Measurements from ENCODE around the gene ATP6V1E1.
"Not testable (repeated sequence)": the region's sequence is repeated elsewhere in the genome, so short reads cannot be mapped to it uniquely, and the experiment has no call there.

Gene ATP6V1E1

GRCh38 chr22:17647991-17648390 lies 19.4 kb upstream of the ATP6V1E1 start:
- Histone ChIP-seq H3K27me3 (ENCODE audit: control insufficient read depth, insufficient read depth, low read length) (no peaks in the 10 kb centered on the region), H3K36me3 (ENCODE audit: control insufficient read depth, low read depth, low read length) (no peaks in the 10 kb centered on the region), H3K27ac (ENCODE audit: low read length) (no peak overlapping the region), H3K4me3 (ENCODE audit: low read length) (no peak overlapping the region), H3K9ac (ENCODE audit: low read length) (no peak overlapping the region), H3K9me3 (ENCODE audit: control insufficient read depth, low read depth, low read length) (no peaks in the 10 kb centered on the region), H3K4me1 (ENCODE audit: control insufficient read depth, low read depth, low read length) (no peaks in the 10 kb centered on the region)

GRCh38 chr22:17647452-17647851 lies 18.9 kb upstream of the ATP6V1E1 start:
- Histone ChIP-seq H3K9ac (ENCODE audit: low read length) (no peak overlapping the region), H3K4me3 (ENCODE audit: low read length) (no peak overlapping the region), H3K27ac (ENCODE audit: low read length) (no peak overlapping the region), H3K9me3 (ENCODE audit: control insufficient read depth, low read depth, low read length) (no peaks in the 10 kb centered on the region), H3K27me3 (ENCODE audit: control insufficient read depth, insufficient read depth, low read length) (no peaks in the 10 kb centered on the region), H3K36me3 (ENCODE audit: control insufficient read depth, low read depth, low read length) (no peaks in the 10 kb centered on the region), H3K4me1 (ENCODE audit: control insufficient read depth, low read depth, low read length) (no peaks in the 10 kb centered on the region)

DNA sequence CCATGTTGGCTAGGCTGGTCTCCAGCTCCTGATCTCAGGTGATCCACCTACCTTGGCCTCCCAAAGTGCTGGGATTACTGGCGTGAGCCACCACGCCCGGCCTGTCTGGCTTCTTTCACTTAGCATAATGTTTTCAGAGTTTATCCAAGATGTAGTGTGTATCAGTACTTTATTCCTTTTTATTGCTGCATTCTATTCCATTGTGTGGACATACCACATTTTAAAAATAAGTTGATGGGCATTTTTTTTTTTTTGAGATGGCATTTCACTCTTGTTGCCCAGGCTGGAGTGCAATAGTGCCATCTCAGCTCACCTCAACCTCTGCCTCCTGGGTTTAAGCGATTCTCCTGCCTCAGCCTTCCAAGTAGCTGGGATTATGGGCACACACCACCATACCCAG lies 13.8 kb upstream of the ATP6V1E1 start:
- not testable (repeated sequence) for H3K9ac ChIP-seq (ENCODE audit: low read length); H3K27me3 ChIP-seq (ENCODE audit: control insufficient read depth, insufficient read depth, low read length); H3K9me3 ChIP-seq (ENCODE audit: control insufficient read depth, low read depth, low read length); H3K27ac ChIP-seq (ENCODE audit: low read length); H3K4me1 ChIP-seq (ENCODE audit: control insufficient read depth, low read depth, low read length); H3K4me3 ChIP-seq (ENCODE audit: low read length); H3K36me3 ChIP-seq (ENCODE audit: control insufficient read depth, low read depth, low read length)

DNA sequence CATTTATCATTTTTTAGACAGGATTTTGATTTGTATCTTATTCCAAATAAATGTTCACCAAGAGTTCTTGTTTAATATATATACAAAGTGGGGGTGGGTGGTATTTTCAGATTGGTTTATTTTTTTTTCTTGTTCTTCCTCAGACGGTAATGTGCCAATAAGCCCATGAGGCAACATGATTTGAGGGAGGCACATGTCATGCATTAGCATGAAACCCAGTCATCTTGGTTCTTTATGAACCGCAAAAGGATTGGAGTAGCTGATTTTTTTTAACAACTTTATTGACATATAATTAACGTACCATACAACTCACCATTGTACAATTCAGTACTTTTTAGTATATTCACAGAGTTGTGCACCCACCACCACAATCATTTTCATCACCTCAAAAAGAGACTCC lies 12.7 kb upstream of the ATP6V1E1 start:
- Histone ChIP-seq H3K4me3 (ENCODE audit: low read length) (no peak overlapping the region), H3K9ac (ENCODE audit: low read length) (no peak overlapping the region), H3K27me3 (ENCODE audit: control insufficient read depth, insufficient read depth, low read length) (no peaks in the 10 kb centered on the region), H3K27ac (ENCODE audit: low read length) (no peak overlapping the region), H3K9me3 (ENCODE audit: control insufficient read depth, low read depth, low read length) (no peaks in the 10 kb centered on the region), H3K4me1 (ENCODE audit: control insufficient read depth, low read depth, low read length) (peaks cover 5% of the 10 kb centered on the region), H3K36me3 (ENCODE audit: control insufficient read depth, low read depth, low read length) (no peaks in the 10 kb centered on the region)

DNA sequence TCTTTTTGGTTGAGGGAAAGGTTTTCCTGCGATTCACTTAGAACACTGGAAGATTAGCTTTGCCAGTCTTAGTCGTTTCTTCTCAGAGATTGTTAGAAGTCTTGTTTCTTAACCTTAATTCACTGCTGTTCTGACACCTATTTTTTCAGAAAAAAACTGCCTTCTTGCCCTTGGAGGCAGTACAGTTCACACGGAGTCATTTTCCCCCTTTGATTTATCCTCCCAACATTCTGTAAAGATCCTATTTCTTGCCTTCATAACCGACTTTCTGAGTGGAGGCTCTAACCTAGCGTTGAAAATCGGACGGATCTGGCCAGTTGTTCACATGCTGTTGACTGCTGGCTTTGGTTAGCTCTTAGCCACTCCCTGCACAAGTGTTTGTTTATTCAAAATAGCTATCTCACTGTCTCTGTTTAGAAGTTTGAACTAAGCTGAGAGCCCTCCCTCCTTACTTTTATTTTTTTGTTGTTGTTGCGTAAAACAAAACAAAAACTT lies 10.7 kb upstream of the ATP6V1E1 start:
- Histone ChIP-seq H3K9ac (ENCODE audit: low read length) (peak overlapping the region; percentile 95), H3K9me3 (ENCODE audit: control insufficient read depth, low read depth, low read length) (no peaks in the 10 kb centered on the region), H3K36me3 (ENCODE audit: control insufficient read depth, low read depth, low read length) (no peaks in the 10 kb centered on the region), H3K4me1 (ENCODE audit: control insufficient read depth, low read depth, low read length) (peaks cover 5% of the 10 kb centered on the region), H3K27ac (ENCODE audit: low read length) (peak overlapping the region; percentile 88), H3K4me3 (ENCODE audit: low read length) (peak overlapping the region; percentile 96), H3K27me3 (ENCODE audit: control insufficient read depth, insufficient read depth, low read length) (no peaks in the 10 kb centered on the region)

GRCh38 chr22:17638432-17639246 lies 10.1 kb upstream of the ATP6V1E1 start, which contains the start of gene BCL2L13:
BCL2L13 (plus strand) TSS chr22:17638757; CDS start chr22:17655712, 16,955 bp downstream.
- Histone ChIP-seq H3K9me3 (ENCODE audit: control insufficient read depth, low read depth, low read length) (no peaks in the 10 kb centered on the region), H3K4me1 (ENCODE audit: control insufficient read depth, low read depth, low read length) (peaks cover 5% of the 10 kb centered on the region), H3K27me3 (ENCODE audit: control insufficient read depth, insufficient read depth, low read length) (no peaks in the 10 kb centered on the region), H3K9ac (ENCODE audit: low read length) (peak within 1 kb of the TSS; percentile 95), H3K4me3 (ENCODE audit: low read length) (peak within 1 kb of the TSS; percentile 96), H3K36me3 (ENCODE audit: control insufficient read depth, low read depth, low read length) (no peaks in the 10 kb centered on the region), H3K27ac (ENCODE audit: low read length) (peak within 1 kb of the TSS; percentile 88)

DNA sequence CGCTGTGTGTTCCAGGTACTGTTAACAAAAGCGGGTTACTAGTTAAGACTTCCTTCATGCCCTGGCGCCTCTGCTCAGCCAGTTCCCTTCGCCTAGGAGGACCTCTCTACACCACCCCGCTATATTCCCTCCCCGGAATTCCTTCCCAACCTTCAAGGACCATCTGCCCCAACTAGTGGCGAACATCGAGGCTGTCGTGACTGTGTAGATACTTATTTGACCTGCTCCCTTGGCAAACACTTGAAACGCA lies 9.6 kb upstream of the ATP6V1E1 start:
- peaks cover 5% of the 10 kb centered on the region for H3K4me1 ChIP-seq (ENCODE audit: control insufficient read depth, low read depth, low read length)
- no peaks in the 10 kb centered on the region for H3K36me3 ChIP-seq (ENCODE audit: control insufficient read depth, low read depth, low read length)
- H3K4me3 ChIP-seq (ENCODE audit: low read length), result peak overlapping the region; percentile 96

GRCh38 chr22:17637490-17638181 lies 9.1 kb upstream of the ATP6V1E1 start:
- peak overlapping the region; percentile 82 for H3K27ac ChIP-seq (ENCODE audit: low read length)
- peaks cover 5% of the 10 kb centered on the region for H3K4me1 ChIP-seq (ENCODE audit: control insufficient read depth, low read depth, low read length)
- no peaks in the 10 kb centered on the region for H3K9me3 ChIP-seq (ENCODE audit: control insufficient read depth, low read depth, low read length)

More for the DNA sequence above, 9.6 kb upstream of the ATP6V1E1 start:
- H3K27ac ChIP-seq (ENCODE audit: low read length), result peak overlapping the region; percentile 82
- no peaks in the 10 kb centered on the region for H3K27me3 ChIP-seq (ENCODE audit: control insufficient read depth, insufficient read depth, low read length)
- no peaks in the 10 kb centered on the region for H3K9me3 ChIP-seq (ENCODE audit: control insufficient read depth, low read depth, low read length)
- H3K9ac ChIP-seq (ENCODE audit: low read length), result peak overlapping the region; percentile 95

DNA sequence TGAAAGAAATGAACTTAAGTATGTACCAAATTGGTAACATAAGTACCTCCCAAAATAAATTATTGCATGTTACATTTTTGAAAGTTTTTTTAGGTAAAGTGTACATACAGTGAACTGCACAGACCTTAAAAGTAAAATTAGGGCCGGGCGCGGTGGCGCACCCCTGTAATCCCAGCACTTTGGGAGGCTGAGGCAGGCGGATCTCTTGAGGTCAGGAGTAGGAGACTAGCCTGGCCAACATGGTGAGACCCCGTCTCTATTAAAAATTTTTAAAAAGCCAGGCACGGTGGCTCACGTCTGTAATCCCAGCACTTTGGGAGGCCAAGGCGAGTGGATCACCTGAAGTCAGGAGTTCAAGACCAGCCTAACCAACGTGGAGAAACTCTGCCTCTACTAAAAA lies 8.3 kb upstream of the ATP6V1E1 start:
- H3K9me3 ChIP-seq (ENCODE audit: control insufficient read depth, low read depth, low read length); H3K4me3 ChIP-seq (ENCODE audit: low read length); H3K4me1 ChIP-seq (ENCODE audit: control insufficient read depth, low read depth, low read length); H3K36me3 ChIP-seq (ENCODE audit: control insufficient read depth, low read depth, low read length); H3K27me3 ChIP-seq (ENCODE audit: control insufficient read depth, insufficient read depth, low read length); H3K9ac ChIP-seq (ENCODE audit: low read length); H3K27ac ChIP-seq (ENCODE audit: low read length): not testable (repeated sequence)

More at GRCh38 chr22:17637490-17638181, 9.1 kb upstream of the ATP6V1E1 start:
- peak overlapping the region; percentile 96 for H3K4me3 ChIP-seq (ENCODE audit: low read length)
- no peaks in the 10 kb centered on the region for H3K36me3 ChIP-seq (ENCODE audit: control insufficient read depth, low read depth, low read length)
- H3K9ac ChIP-seq (ENCODE audit: low read length), result peak overlapping the region; percentile 95
- H3K27me3 ChIP-seq (ENCODE audit: control insufficient read depth, insufficient read depth, low read length), result no peaks in the 10 kb centered on the region

DNA sequence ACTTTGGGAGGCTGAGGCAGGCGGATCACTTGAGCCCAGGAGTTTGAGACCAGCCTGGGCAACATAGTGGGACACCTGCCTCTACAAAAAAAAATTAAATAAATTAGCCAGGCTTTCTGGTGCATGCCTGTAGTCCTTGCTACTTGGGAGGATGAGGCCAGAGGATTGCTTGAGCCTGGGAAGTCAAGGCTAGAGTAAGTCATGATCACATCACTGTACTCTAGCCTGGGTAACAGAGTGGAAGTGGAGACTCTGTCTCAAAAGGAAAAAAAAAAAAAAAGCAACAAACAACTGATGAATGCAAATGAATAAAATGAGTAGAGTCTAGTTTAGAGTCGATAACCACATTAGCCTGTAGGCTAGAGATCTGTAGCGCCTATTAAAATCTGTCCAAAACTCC lies 6.1 kb upstream of the ATP6V1E1 start:
- Histone ChIP-seq H3K9me3 (ENCODE audit: control insufficient read depth, low read depth, low read length) (no peaks in the 10 kb centered on the region), H3K27me3 (ENCODE audit: control insufficient read depth, insufficient read depth, low read length) (no peaks in the 10 kb centered on the region), H3K9ac (ENCODE audit: low read length) (no peak overlapping the region), H3K4me1 (ENCODE audit: control insufficient read depth, low read depth, low read length) (peaks cover 5% of the 10 kb centered on the region), H3K4me3 (ENCODE audit: low read length) (no peak overlapping the region), H3K36me3 (ENCODE audit: control insufficient read depth, low read depth, low read length) (no peaks in the 10 kb centered on the region), H3K27ac (ENCODE audit: low read length) (no peak overlapping the region)

DNA sequence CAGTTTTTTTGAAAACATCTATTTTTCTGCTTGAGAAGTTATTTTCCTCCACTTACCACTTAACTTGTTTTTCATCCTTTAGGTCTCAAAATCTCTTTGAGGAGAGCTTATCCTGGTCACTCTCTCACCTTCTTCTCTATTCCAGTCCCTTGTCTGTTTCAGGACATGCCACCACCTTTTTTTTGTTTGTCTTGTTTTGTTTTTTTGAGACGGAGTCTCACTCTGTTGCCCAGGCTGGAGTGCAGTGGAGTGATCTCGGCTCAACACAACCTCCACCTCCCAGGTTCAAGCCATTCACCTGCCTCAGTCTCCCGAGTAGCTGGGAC lies 5.4 kb upstream of the ATP6V1E1 start:
- no peaks in the 10 kb centered on the region for H3K9me3 ChIP-seq (ENCODE audit: control insufficient read depth, low read depth, low read length)
- H3K4me3 ChIP-seq (ENCODE audit: low read length), result no peak overlapping the region
- no peaks in the 10 kb centered on the region for H3K27me3 ChIP-seq (ENCODE audit: control insufficient read depth, insufficient read depth, low read length)
- no peaks in the 10 kb centered on the region for H3K36me3 ChIP-seq (ENCODE audit: control insufficient read depth, low read depth, low read length)
- no peak overlapping the region for H3K9ac ChIP-seq (ENCODE audit: low read length)
- H3K4me1 ChIP-seq (ENCODE audit: control insufficient read depth, low read depth, low read length), result peaks cover 5% of the 10 kb centered on the region
- no peak overlapping the region for H3K27ac ChIP-seq (ENCODE audit: low read length)

Data from iPS-18a (cell line).